GM13977 (cell line): Measurements from ENCODE around the gene TUSC2.

ENCODE experiments used
- DNase-seq: peaks from one replicate; pipeline ENCODE4 v3.0.0; 2012; ENCODE audit warnings: low spot score
- CTCF ChIP-seq: IDR thresholded peaks from 2 replicates; pipeline ENCODE4 v1.5.1; 2012; ENCODE audit warnings: mild to moderate bottlenecking, control low read depth; ENCODE audit not compliant: insufficient read depth; ENCODE audit errors: extremely low read depth, missing control alignments
- in situ Hi-C: fragments of 300-500 bp; cut with MboI; formaldehyde crosslinking; loops from one replicate; pipeline ENCODE4 v1.12.0; 2022; ENCODE audit warnings: low sequenced_read_pairs, low pct_unique_long_range_greater_than_20kb, mixed read lengths, inconsistent platforms; ENCODE audit not compliant: unreplicated experiment

TUSC2 gene

GRCh38 chr3:50371133-50371685 is 43.2 kb upstream of the TUSC2 start:
- TF ChIP-seq CTCF, result no peak
- no peak for DNase-seq
- in situ Hi-C loops, result no loop called here

- no peak for DNase-seq
- in situ Hi-C loops, result no loop called here
- TF ChIP-seq CTCF, result no peak
These were observed 42.6 kb upstream of the TUSC2 start for GRCh38 chr3:50370594-50370993.

GRCh38 chr3:50369012-50369670 is 41.1 kb upstream of the TUSC2 start:
- DNase-seq, result no peak
- no peak for TF ChIP-seq CTCF
- in situ Hi-C loops, result no loop called here

GRCh38 chr3:50365842-50366220 is 37.8 kb upstream of the TUSC2 start:
- in situ Hi-C loops, result no loop called here
- no peak for TF ChIP-seq CTCF
- no peak for DNase-seq

GRCh38 chr3:50365080-50365841 is 37.2 kb upstream of the TUSC2 start:
- TF ChIP-seq CTCF, result peak; percentile 13
- DNase-seq, result peak; percentile 96
- in situ Hi-C loops, result no loop called here

GRCh38 chr3:50364573-50365079 is 36.6 kb upstream of the TUSC2 start:
- DNase-seq, result no peak
- TF ChIP-seq CTCF, result no peak
- in situ Hi-C loops, result no loop called here
